Colon (tissue), 2 donors: Measurements from ENCODE around the gene ASPN.

Experiments used
- FAIRE-seq: peaks from 2 replicates; lab custom pipeline; 2012; peaks lifted over from hg19 to GRCh38; lab: Jason Lieb, UNC
- donor health status: control.
- donor health status: control.

Gene ASPN

GRCh38 chr9:92408747-92409478, 73.4 kb downstream of the ASPN start:
- no peak for FAIRE-seq

- no peak for FAIRE-seq
Observed at GRCh38 chr9:92407818-92408217, 74.5 kb downstream of the ASPN start.

GRCh38 chr9:92406477-92406876, 75.8 kb downstream of the ASPN start:
- no peak for FAIRE-seq
